ENCODE data around the gene ZNF316.
"Not testable (repeated sequence)": the region's sequence is repeated elsewhere in the genome, so short reads cannot be mapped to it uniquely, and the experiment has no call there.

The ZNF316 gene

GRCh38 chr7:6648066-6648814, 11.1 kb downstream of the ZNF316 start:
- DNase-seq = no peak

- no peak for DNase-seq
Measured at GRCh38 chr7:6648815-6649104, 11.6 kb downstream of the ZNF316 start.

- no peak for DNase-seq
Measured at GRCh38 chr7:6649241-6649961, 12.3 kb downstream of the ZNF316 start.

GRCh38 chr7:6650086-6650485, 13.0 kb downstream of the ZNF316 start:
- DNase-seq = no peak

DNA sequence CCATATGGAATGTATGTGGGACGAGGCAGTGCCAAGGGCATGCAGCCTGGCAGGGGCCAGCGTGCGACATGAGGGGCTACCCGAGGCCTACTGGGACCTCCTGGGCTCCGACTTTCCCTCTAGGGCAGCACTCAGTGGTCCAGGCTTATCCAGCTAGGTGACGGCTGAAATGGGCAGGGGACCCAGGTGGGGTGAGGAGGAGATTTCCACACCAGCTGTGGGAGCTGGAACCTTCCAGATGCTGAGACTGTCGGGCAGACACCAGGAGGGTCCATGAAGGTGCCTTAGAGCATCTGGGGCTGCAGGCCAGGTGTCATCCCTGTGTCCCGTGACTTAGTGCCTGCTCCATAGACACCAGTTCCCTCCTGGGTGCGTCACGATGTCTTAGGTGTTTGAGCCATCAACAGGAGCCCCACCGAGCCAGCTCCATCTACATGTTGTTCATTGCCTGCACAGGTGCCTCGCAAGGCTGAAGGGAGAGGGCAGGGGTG, 13.4 kb downstream of the ZNF316 start:
- DNase-seq = no peak

GRCh38 chr7:6651851-6652445, 14.8 kb downstream of the ZNF316 start:
- DNase-seq = no peak

GRCh38 chr7:6652446-6653011, 15.4 kb downstream of the ZNF316 start:
- DNase-seq = no peak

- no peak for DNase-seq
Measured at GRCh38 chr7:6653071-6654003, 16.2 kb downstream of the ZNF316 start.

DNA sequence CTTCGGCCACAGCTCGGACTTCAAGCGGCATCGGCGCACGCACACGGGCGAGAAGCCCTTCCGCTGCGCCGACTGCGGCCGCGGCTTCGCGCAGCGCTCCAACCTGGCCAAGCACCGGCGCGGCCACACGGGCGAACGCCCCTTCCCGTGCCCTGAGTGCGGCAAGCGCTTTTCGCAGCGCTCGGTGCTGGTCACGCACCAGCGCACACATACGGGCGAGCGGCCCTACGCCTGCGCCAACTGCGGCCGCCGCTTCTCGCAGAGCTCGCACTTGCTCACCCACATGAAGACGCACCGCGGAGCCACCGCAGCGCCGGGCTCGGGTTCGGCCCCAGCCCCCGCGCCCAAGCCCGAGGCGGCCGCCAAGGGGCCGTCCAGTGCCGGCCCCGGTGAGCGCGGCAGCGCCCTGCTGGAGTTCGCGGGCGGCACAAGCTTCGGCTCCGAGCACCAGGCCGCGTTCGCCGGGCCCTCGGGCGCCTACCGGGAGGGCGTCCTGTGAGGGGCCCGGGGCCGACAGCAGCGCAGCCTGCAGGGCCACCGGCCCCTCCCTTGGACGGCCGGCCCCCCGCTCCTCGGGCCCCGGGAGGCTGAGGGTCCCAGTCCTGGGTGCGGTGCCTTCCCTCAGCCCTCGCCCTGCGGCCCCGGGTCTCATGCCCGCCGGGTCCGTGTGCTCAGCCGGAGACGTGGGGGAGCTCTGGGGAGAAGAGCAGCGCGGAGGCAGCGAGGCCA, 17.2 kb downstream of the ZNF316 start:
- no peak for DNase-seq

DNA sequence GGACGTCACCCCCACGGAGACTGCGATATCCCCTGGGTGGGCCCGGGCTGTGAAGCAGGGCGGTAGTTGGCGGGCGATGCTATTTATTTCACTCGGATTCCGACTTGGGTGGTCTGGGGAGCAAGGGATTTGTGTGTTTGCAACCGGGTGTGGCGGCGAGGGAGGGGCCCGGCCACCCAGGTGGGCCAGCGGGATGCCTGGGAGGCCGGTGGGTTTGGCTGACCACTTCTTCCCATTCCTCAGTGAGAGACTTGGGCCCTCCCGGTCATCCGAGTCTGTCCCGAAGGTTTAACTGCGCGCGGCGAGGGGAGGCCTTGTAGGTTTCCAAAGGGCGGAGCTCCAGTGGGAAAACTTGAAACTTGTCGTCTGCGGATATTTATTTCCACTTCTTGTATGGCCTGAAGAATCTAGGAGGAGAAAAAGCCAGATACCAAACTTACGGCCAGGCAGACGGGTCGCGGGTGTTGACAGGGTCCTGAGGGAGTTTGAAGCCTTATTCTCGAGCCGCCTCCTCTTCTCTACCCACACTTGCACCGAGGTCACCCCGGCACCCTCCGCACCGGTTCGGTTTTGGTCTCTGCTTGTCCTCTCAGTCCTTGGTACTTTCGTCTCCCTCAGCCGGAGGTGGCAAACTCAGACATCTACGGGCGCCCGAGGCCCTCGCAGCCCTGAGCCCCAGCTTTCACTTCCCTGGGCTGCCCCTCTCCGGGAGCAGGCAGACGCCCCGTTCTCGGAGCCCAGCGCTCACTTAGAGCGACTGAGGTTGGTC, 17.9 kb downstream of the ZNF316 start:
- DNase-seq = no peak

- no peak for DNase-seq
Measured at GRCh38 chr7:6655636-6656385, 18.7 kb downstream of the ZNF316 start.

DNA sequence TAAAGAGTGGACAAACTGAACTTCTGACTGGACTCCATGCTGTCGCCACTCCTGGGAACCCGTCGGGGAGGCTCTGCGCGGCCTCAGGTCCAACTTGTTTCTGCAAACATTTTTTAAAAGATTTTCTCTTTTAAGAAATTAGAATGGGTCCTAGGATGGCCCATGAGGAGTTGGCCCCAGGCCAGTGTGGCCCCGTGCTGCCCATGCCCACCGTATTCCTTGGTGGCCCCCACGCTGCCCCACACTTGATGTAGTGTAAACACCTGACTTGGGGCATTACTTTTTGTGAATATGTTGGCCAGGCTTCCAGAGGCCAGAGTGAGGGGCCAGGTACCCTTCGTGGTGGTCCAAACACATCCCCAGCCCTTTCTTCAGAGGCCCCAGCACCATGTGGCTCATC, 19.3 kb downstream of the ZNF316 start:
- DNase-seq = no peak

- no peak for DNase-seq
Measured at GRCh38 chr7:6658618-6659345, 21.7 kb downstream of the ZNF316 start.

DNA sequence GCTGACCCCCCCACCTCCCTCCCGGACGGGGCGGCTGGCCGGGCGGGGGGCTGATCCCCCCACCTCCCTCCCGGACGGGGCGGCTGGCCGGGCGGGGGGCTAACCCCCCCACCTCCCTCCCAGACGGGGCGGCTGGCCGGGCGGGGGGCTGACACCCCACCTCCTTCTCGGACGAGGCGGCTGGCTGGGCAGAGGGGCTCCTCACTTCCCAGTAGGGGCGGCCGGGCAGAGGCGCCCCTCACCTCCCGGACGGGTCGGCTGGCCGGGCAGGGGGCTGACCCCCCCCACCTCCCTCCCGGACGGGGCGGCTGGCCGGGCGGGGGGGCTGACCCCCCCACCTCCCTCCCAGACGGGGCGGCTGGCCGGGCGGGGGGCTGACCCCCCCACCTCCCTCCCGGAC, 33.7 kb downstream of the ZNF316 start:
- DNase-seq = not testable (repeated sequence)

- no peak for DNase-seq
Measured at GRCh38 chr7:6675807-6676405, 38.8 kb downstream of the ZNF316 start.

GRCh38 chr7:6680146-6680545, 43.0 kb downstream of the ZNF316 start:
- no peak for DNase-seq

DNA sequence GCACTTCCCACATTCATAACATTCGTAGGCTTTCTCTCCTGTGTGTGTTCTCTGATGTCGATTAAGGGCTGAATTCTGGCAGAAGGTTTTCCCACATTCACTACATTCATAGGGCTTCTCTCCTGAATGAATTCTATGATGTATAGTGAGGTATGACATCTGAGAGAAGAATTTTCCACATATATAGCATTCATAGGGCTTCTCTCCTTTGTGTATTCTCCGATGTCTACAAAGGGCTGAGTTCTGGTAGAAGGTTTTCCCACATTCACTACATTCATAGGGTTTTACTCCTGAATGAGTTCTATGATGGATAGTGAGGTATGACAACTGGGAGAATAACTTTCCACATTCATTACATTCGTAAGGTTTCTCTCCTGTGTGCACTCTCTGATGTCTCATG, 54.0 kb downstream of the ZNF316 start:
- DNase-seq = no peak

DNA sequence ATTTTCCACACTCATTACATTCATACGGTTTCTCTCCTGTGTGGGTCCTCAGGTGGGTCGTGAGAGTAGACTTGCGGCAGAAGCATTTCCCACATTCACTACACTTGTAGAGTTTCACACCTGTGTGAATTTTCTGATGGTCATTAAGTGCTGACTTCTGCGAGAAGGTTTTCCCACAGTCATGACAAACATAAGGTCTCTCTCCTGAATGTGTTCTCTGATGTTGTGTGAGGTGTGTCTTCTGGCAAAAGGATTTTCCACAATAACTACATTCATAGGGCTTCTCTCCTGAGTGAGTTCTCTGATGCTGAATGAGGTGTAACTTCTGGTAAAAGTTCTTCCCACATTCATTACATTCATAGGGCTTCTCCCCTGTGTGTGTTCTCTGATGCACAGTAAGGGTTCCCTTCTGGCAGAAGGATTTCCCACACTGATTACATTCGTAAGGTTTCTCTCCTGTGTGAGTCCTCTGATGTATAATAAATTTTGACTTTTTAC, 54.5 kb downstream of the ZNF316 start:
- DNase-seq = no peak

- DNase-seq = no peak
Measured at GRCh38 chr7:6700793-6701192, 63.7 kb downstream of the ZNF316 start.

Data from stimulated activated CD4-positive, alpha-beta T cell treated with anti-CD3 and anti-CD28 coated beads, Interleukin-12 subunit alpha, Interleukin-12 subunit beta, amount 100 ng/mL, for 4 hours (primary cell).